SJSA1 (cell line): ENCODE data around the gene PDE8A. TPM values are rescaled to one million over a fixed set of nuclear protein-coding genes. Genes with fewer than 3 reads are reported as not detected.

Experiments
- DNase-seq, 2 experiments: peaks; one replicate each; pipeline ENCODE4 v3.0.0-alpha.2; 2015 to 2020; ENCODE audit warnings: low spot score in 2 of 2, low read depth in 1 of 2
- H3K27ac ChIP-seq: fragments of 250-450 bp; sonication (Bioruptor Pico); 2 replicates; pipeline ENCODE4 v1.5.1; 2020; ENCODE audit warnings: mild to moderate bottlenecking, moderate library complexity
- H3K27me3 ChIP-seq: fragments of 250-450 bp; sonication (Bioruptor Pico); replicated peaks from 2 replicates; pipeline ENCODE4 v1.5.1; 2020; ENCODE audit warnings: mild to moderate bottlenecking, moderate library complexity
- H3K36me3 ChIP-seq: fragments of 250-450 bp; sonication (Bioruptor Pico); 2 replicates; pipeline ENCODE4 v1.5.1; 2020; ENCODE audit warnings: mild to moderate bottlenecking
- H3K4me1 ChIP-seq: fragments of 250-450 bp; sonication (Bioruptor Pico); replicated peaks from 2 replicates; pipeline ENCODE4 v1.6.1; 2021; ENCODE audit warnings: mild to moderate bottlenecking
- H3K4me3 ChIP-seq: fragments of 250-450 bp; sonication (Bioruptor Pico); 2 replicates; pipeline ENCODE4 v1.5.1; 2020; ENCODE audit warnings: mild to moderate bottlenecking
- H3K9me3 ChIP-seq: fragments of 250-450 bp; sonication (Bioruptor Pico); replicated peaks from 2 replicates; pipeline ENCODE4 v1.5.1; 2020; ENCODE audit warnings: mild to moderate bottlenecking
- total RNA-seq: library from RNA; depleted of rRNA; stranded (reverse); fragments of >200 nt; shearing (Covaris generic); gene quantifications from 2 replicates; pipeline ENCODE4 v1.2.3, GENCODE V29; 2014

The PDE8A gene
- total RNA-seq, 1 experiment from 2014 or later, result 36.6 TPM

GRCh38 chr15:85142312-85142711 is 160.7 kb downstream of the PDE8A start:
- DNase-seq, result peak in 1 of 2 experiments; percentile 21
- H3K4me3 ChIP-seq, result no peak overlapping the region
- peaks cover 22% of the 10 kb centered on the region for H3K36me3 ChIP-seq
- H3K27me3 ChIP-seq, result no peaks in the 10 kb centered on the region
- no peak overlapping the region for H3K27ac ChIP-seq
- H3K4me1 ChIP-seq, result peaks cover 5% of the 10 kb centered on the region; the same call in 1 of the 2 replicates
- H3K9me3 ChIP-seq, result no peaks in the 10 kb centered on the region

- Histone ChIP-seq H3K4me3 (no peak overlapping the region), H3K27me3 (no peaks in the 10 kb centered on the region), H3K36me3 (no peaks in the 10 kb centered on the region), H3K4me1 (no peaks in the 10 kb centered on the region), H3K9me3 (no peaks in the 10 kb centered on the region), H3K27ac (no peak overlapping the region)
- DNase-seq, result no peak
Observed at GRCh38 chr15:85149465-85150129, 167.9 kb downstream of the PDE8A start.

- no peaks in the 10 kb centered on the region for H3K27me3 ChIP-seq
- H3K4me1 ChIP-seq, result no peaks in the 10 kb centered on the region
- no peak overlapping the region for H3K27ac ChIP-seq
- no peak for DNase-seq
- no peaks in the 10 kb centered on the region for H3K36me3 ChIP-seq
- no peaks in the 10 kb centered on the region for H3K9me3 ChIP-seq
- no peak overlapping the region for H3K4me3 ChIP-seq
Observed at GRCh38 chr15:85150130-85150480, 168.4 kb downstream of the PDE8A start.

- no peaks in the 10 kb centered on the region for H3K27me3 ChIP-seq
- no peak overlapping the region for H3K4me3 ChIP-seq
- DNase-seq, result no peak
- no peaks in the 10 kb centered on the region for H3K36me3 ChIP-seq
- H3K4me1 ChIP-seq, result no peaks in the 10 kb centered on the region
- no peaks in the 10 kb centered on the region for H3K9me3 ChIP-seq
- no peak overlapping the region for H3K27ac ChIP-seq
Observed at GRCh38 chr15:85151145-85151544, 169.5 kb downstream of the PDE8A start.

GRCh38 chr15:85151861-85152260 is 170.2 kb downstream of the PDE8A start:
- H3K4me3 ChIP-seq, result no peak overlapping the region
- H3K4me1 ChIP-seq, result no peaks in the 10 kb centered on the region
- H3K27ac ChIP-seq, result no peak overlapping the region
- DNase-seq, result no peak
- H3K9me3 ChIP-seq, result no peaks in the 10 kb centered on the region
- H3K27me3 ChIP-seq, result no peaks in the 10 kb centered on the region
- H3K36me3 ChIP-seq, result no peaks in the 10 kb centered on the region

- Histone ChIP-seq H3K4me3 (no peak overlapping the region), H3K27ac (no peak overlapping the region), H3K9me3 (no peaks in the 10 kb centered on the region), H3K27me3 (no peaks in the 10 kb centered on the region), H3K36me3 (no peaks in the 10 kb centered on the region), H3K4me1 (no peaks in the 10 kb centered on the region)
- no peak for DNase-seq
Observed at GRCh38 chr15:85154061-85154460, 172.4 kb downstream of the PDE8A start.

- Histone ChIP-seq H3K27me3 (no peaks in the 10 kb centered on the region), H3K4me3 (no peak overlapping the region), H3K4me1 (no peaks in the 10 kb centered on the region), H3K36me3 (no peaks in the 10 kb centered on the region), H3K27ac (no peak overlapping the region), H3K9me3 (no peaks in the 10 kb centered on the region)
- no peak for DNase-seq
Observed at GRCh38 chr15:85155360-85155759, 173.7 kb downstream of the PDE8A start.

- no peak overlapping the region for H3K27ac ChIP-seq
- no peaks in the 10 kb centered on the region for H3K4me1 ChIP-seq
- no peaks in the 10 kb centered on the region for H3K9me3 ChIP-seq
- H3K27me3 ChIP-seq, result no peaks in the 10 kb centered on the region
- no peak overlapping the region for H3K4me3 ChIP-seq
- H3K36me3 ChIP-seq, result no peaks in the 10 kb centered on the region
- DNase-seq, result no peak
Observed at GRCh38 chr15:85155857-85156256, 174.2 kb downstream of the PDE8A start.

- no peak overlapping the region for H3K27ac ChIP-seq
- no peaks in the 10 kb centered on the region for H3K4me1 ChIP-seq
- no peaks in the 10 kb centered on the region for H3K36me3 ChIP-seq
- H3K9me3 ChIP-seq, result no peaks in the 10 kb centered on the region
- no peak for DNase-seq
- no peak overlapping the region for H3K4me3 ChIP-seq
- no peaks in the 10 kb centered on the region for H3K27me3 ChIP-seq
Observed at GRCh38 chr15:85157344-85157743, 175.7 kb downstream of the PDE8A start.

GRCh38 chr15:85162237-85162636 is 180.6 kb downstream of the PDE8A start:
- H3K27me3 ChIP-seq, result no peaks in the 10 kb centered on the region
- H3K9me3 ChIP-seq, result 0 out of 2 replicates have a peak, but pooled peaks cover 3% of the 10 kb centered on the region
- DNase-seq, result no peak
- H3K27ac ChIP-seq, result no peak overlapping the region
- H3K4me3 ChIP-seq, result no peak overlapping the region
- no peaks in the 10 kb centered on the region for H3K4me1 ChIP-seq
- no peaks in the 10 kb centered on the region for H3K36me3 ChIP-seq

- Histone ChIP-seq H3K36me3 (no peaks in the 10 kb centered on the region), H3K4me1 (no peaks in the 10 kb centered on the region), H3K4me3 (no peak overlapping the region), H3K9me3 (0 out of 2 replicates have a peak, but pooled peaks cover 3% of the 10 kb centered on the region), H3K27ac (no peak overlapping the region), H3K27me3 (no peaks in the 10 kb centered on the region)
- no peak for DNase-seq
Observed at GRCh38 chr15:85164841-85165466, 183.3 kb downstream of the PDE8A start.

GRCh38 chr15:85167568-85167967 is 185.9 kb downstream of the PDE8A start:
- Histone ChIP-seq H3K27ac (no peak overlapping the region), H3K4me1 (no peaks in the 10 kb centered on the region), H3K4me3 (no peak overlapping the region), H3K27me3 (no peaks in the 10 kb centered on the region), H3K9me3 (peaks cover 5% of the 10 kb centered on the region; the same call in 1 of the 2 replicates), H3K36me3 (no peaks in the 10 kb centered on the region)
- DNase-seq, result no peak

GRCh38 chr15:85168642-85169173 is 187.1 kb downstream of the PDE8A start:
- H3K27me3 ChIP-seq, result no peaks in the 10 kb centered on the region
- H3K4me1 ChIP-seq, result no peaks in the 10 kb centered on the region
- no peak for DNase-seq
- H3K36me3 ChIP-seq, result no peaks in the 10 kb centered on the region
- H3K4me3 ChIP-seq, result no peak overlapping the region
- peaks cover 5% of the 10 kb centered on the region; the same call in 1 of the 2 replicates for H3K9me3 ChIP-seq
- H3K27ac ChIP-seq, result no peak overlapping the region

- Histone ChIP-seq H3K9me3 (peaks cover 2% of the 10 kb centered on the region; the same call in 1 of the 2 replicates), H3K4me1 (no peaks in the 10 kb centered on the region), H3K27ac (no peak overlapping the region), H3K4me3 (no peak overlapping the region), H3K27me3 (no peaks in the 10 kb centered on the region), H3K36me3 (no peaks in the 10 kb centered on the region)
- DNase-seq, result no peak
Observed at GRCh38 chr15:85171736-85172135, 190.1 kb downstream of the PDE8A start.
